GM10248 (cell line): ENCODE results near the gene RANBP3.
A peak's percentile ranks its signal among the peaks of the same experiment; 100 is the strongest.

Source experiments
- CTCF ChIA-PET: fragments of 300-600 bp; sonication (Branson Sonifier 250); formaldehyde crosslinking; extraction: SDS; loops from one replicate; lab custom pipeline; 2021; ENCODE audit warnings: antibody characterized with exemption; lab: Yijun Ruan, JAX
- POLR2A ChIA-PET: fragments of 350-650 bp; sonication (Branson Sonifier 250); formaldehyde crosslinking; extraction: SDS; loops from one replicate; lab custom pipeline; 2020; ENCODE audit warnings: antibody characterized with exemption; lab: Yijun Ruan, JAX
- DNase-seq: peaks from one replicate; pipeline ENCODE4 v3.0.0; 2012; ENCODE audit errors: extremely low spot score
- CTCF ChIP-seq: IDR thresholded peaks from 2 replicates; pipeline ENCODE4 v1.5.1; 2012; ENCODE audit warnings: mild to moderate bottlenecking, low read depth; ENCODE audit errors: extremely low read depth, missing control alignments, control extremely low read depth

Gene RANBP3

GRCh38 chr19:6021878-6022569, 44.1 kb upstream of the RANBP3 start:
- peak; percentile 88 for DNase-seq
- POLR2A ChIA-PET: no interaction called here
- TF ChIP-seq CTCF: peak; percentile 85
- CTCF ChIA-PET: interaction anchor here (0.6 to 3.7 kb wide), 52 partner anchors 9 to 443 kb away, joined by 3 to 70 read pairs (median 5); partner anchors contain the start of genes NDUFA11, NRTN and RANBP3

GRCh38 chr19:6020972-6021805, 43.2 kb upstream of the RANBP3 start:
- TF ChIP-seq CTCF: no peak
- DNase-seq: no peak
- POLR2A ChIA-PET: no interaction called here
- CTCF ChIA-PET: interaction anchor here (0.7 to 3.7 kb wide), 24 partner anchors 8 to 444 kb away, joined by 3 to 70 read pairs (median 8); partner anchors contain the start of genes NDUFA11, NRTN and RANBP3

GRCh38 chr19:6020166-6020882, 42.4 kb upstream of the RANBP3 start:
- no peak for TF ChIP-seq CTCF
- DNase-seq: no peak
- POLR2A ChIA-PET: no interaction called here
- CTCF ChIA-PET: interaction anchor here (3.5 to 4.4 kb wide), 4 partner anchors 31 to 51 kb away, joined by 20 to 70 read pairs (median 50); no protein-coding TSS in a partner anchor

GRCh38 chr19:6018786-6019185, 40.8 kb upstream of the RANBP3 start:
- ChIA-PET CTCF (interaction anchor here (0.9 to 4.4 kb wide), 6 partner anchors 9 to 215 kb away, joined by 3 to 20 read pairs (median 6); no protein-coding TSS in a partner anchor), POLR2A (no interaction called here)
- peak; percentile 24 for TF ChIP-seq CTCF
- no peak for DNase-seq

GRCh38 chr19:6017576-6017975, 39.6 kb upstream of the RANBP3 start:
- no peak for DNase-seq
- ChIA-PET CTCF (interaction anchor here (1.3 to 4.4 kb wide), 3 partner anchors 10 to 50 kb away, joined by 3 to 20 read pairs (median 15); no protein-coding TSS in a partner anchor), POLR2A (no interaction called here)
- no peak for TF ChIP-seq CTCF
